Nephron (organoid): ENCODE measurements around the gene TMEM243.
"Not testable (repeated sequence)": the region's sequence is repeated elsewhere in the genome, so short reads cannot be mapped to it uniquely, and the experiment has no call there.

ENCODE experiments used
- H3K27ac Mint-ChIP-seq, 3 experiments: 2 replicates each; pipeline ENCODE4 v1.8.0; 2020; ENCODE audit warnings: mixed read lengths in 3 of 3, mild to moderate bottlenecking in 2 of 3, moderate library complexity in 1 of 3
- H3K27me3 Mint-ChIP-seq: 2 replicates; pipeline ENCODE4 v1.8.0; 2021; ENCODE audit warnings: low read depth, mild to moderate bottlenecking, moderate library complexity, mixed read lengths
- H3K36me3 Mint-ChIP-seq: 2 replicates; pipeline ENCODE4 v1.8.0; 2020; ENCODE audit warnings: low read depth, mixed read lengths
- H3K4me1 Mint-ChIP-seq: 2 replicates; pipeline ENCODE4 v1.8.0; 2020; ENCODE audit warnings: mixed read lengths
- H3K4me3 Mint-ChIP-seq, 3 experiments: 2 replicates each; pipeline ENCODE4 v1.8.0; 2020; ENCODE audit warnings: mild to moderate bottlenecking in 3 of 3, mixed read lengths in 3 of 3, moderate library complexity in 2 of 3
- H3K9me3 Mint-ChIP-seq: 2 replicates; pipeline ENCODE4 v1.8.0; 2020; ENCODE audit warnings: mixed read lengths
- TF ChIP-seq, protein P1 (sequence below), 3 experiments: fragments of 200-600 bp; sonication (generic); IDR thresholded peaks; one replicate each; pipeline ENCODE4 v1.5.0; 2021; ENCODE audit warnings: antibody characterized with exemption in 3 of 3; ENCODE audit not compliant: unreplicated experiment in 3 of 3

The TMEM243 gene, protein sequence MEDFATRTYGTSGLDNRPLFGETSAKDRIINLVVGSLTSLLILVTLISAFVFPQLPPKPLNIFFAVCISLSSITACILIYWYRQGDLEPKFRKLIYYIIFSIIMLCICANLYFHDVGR

DNA sequence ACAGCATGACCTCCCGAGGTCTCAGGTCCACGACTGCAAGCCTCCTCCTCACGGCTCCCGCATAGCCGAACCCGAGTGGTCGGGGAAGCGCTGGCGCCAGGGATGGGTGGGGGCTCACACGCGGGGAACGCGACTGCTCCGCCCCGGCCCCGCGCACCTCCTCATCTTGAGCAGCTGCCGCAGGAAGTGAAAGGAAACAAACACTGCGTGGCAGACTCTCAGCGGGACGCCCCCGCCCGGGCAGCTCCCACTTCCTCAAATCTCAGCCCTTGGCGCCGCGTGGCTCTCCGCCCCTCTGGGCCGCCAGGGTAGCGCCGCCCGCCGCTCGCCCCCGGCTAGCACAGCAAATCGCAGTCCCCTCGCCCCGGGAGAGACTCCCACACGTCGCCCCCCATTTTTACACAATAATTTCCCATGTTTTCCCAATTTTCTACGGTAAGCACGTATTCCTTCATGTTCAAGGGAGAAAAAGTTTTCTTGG lies at the start of gene TMEM243:
TMEM243 (minus strand) TSS at position 188 of the 481 bp plus-strand sequence. CDS start 229 bp downstream, outside the sequence.
- TF ChIP-seq, protein P1, sequence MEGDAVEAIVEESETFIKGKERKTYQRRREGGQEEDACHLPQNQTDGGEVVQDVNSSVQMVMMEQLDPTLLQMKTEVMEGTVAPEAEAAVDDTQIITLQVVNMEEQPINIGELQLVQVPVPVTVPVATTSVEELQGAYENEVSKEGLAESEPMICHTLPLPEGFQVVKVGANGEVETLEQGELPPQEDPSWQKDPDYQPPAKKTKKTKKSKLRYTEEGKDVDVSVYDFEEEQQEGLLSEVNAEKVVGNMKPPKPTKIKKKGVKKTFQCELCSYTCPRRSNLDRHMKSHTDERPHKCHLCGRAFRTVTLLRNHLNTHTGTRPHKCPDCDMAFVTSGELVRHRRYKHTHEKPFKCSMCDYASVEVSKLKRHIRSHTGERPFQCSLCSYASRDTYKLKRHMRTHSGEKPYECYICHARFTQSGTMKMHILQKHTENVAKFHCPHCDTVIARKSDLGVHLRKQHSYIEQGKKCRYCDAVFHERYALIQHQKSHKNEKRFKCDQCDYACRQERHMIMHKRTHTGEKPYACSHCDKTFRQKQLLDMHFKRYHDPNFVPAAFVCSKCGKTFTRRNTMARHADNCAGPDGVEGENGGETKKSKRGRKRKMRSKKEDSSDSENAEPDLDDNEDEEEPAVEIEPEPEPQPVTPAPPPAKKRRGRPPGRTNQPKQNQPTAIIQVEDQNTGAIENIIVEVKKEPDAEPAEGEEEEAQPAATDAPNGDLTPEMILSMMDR (IDR thresholded peaks at IDR 0.05; ENCODE audit: unreplicated experiment in 3 of 3), result no peak
- H3K27ac Mint-ChIP-seq, result peak within 1 kb of the TSS; percentile 63 to 87 (median 84)
- no peaks in the 10 kb centered on the region for H3K9me3 Mint-ChIP-seq
- peaks cover 3% of the 10 kb centered on the region for H3K27me3 Mint-ChIP-seq
- H3K4me3 Mint-ChIP-seq, result peak within 1 kb of the TSS; percentile 97 to 98 (median 98)
- peaks cover 1% of the 10 kb centered on the region for H3K36me3 Mint-ChIP-seq
- peaks cover 28% of the 10 kb centered on the region for H3K4me1 Mint-ChIP-seq

DNA sequence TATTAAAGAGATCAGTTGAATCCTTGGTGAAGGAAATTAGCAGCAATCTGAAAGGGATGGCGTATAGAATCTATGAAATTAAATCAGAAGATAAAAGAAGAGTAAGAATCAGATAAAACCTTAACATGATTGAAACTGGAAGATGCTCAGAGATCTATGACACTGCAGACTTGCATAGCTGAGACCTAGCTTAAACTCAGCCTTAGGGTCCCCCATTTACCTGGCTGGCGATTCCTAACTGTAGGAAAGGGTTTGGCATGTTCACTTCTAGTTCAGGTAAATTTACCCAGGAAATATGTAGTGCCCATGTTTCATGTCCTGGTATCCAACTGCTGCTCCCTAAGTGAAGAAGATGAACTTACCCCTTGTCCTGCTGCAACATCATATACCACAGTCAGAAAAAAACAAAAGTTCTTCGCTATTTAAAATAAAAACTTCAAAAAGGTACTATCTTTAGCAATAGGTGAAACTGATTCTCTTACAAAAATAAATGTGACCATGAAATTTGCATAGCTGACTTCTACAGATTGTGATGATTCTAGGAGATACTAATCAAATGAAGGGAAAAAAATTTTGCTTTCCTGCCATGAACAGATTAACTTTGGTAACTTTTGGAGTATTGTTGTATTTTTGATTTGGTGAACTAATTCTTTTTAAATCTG lies 47.8 kb upstream of the TMEM243 start:
- no peak overlapping the region for H3K4me3 Mint-ChIP-seq
- no peaks in the 10 kb centered on the region for H3K9me3 Mint-ChIP-seq
- no peaks in the 10 kb centered on the region for H3K36me3 Mint-ChIP-seq
- TF ChIP-seq, protein P1 (IDR thresholded peaks at IDR 0.05; ENCODE audit: unreplicated experiment in 3 of 3), result no peak
- no peaks in the 10 kb centered on the region for H3K4me1 Mint-ChIP-seq
- H3K27ac Mint-ChIP-seq, result no peak overlapping the region
- no peaks in the 10 kb centered on the region for H3K27me3 Mint-ChIP-seq

DNA sequence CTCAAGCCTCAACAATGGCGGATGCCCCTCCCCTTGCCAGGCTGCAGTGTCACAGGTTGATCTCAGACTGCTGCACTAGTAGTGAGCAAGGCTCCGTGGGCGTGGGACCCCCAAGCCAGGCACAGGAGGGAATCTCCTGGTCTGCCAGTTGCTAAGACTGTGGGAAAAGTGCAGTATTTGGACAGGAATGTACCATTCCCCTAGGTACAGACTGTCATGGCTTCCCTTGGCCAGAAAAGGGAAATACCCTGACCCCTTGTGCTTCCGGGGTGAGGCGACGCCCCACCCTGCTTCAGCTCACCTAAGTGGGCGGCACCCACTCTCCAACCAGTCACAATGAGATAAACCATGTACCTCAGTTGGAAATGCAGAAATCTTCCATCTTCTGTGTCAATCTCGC lies 44.0 kb upstream of the TMEM243 start:
- TF ChIP-seq, protein P1 (IDR thresholded peaks at IDR 0.05; ENCODE audit: unreplicated experiment in 3 of 3), result no peak
- no peaks in the 10 kb centered on the region for H3K27me3 Mint-ChIP-seq
- peaks cover 4% of the 10 kb centered on the region for H3K9me3 Mint-ChIP-seq

DNA sequence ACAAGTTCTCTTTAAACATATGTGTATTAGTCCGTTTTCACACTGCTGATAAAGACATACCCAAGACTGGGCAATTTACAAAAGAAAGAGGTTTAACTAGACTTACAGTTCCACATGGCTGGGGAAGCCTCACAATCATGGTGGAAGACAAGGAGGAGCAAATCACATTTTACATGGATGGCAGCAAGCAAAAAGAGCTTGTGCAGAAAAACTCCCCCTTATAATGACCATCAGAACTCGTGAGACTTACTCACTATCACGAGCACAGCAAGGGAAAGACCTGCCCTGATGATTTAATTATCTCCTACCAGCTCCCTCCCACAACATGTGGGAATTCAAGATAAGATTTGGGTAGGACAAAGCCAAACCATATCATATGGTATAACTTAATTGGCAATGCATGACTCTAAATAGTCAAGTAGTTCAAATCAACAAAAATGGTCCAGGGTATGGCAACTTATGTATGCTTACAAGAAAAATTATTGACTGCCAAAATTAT lies 34.1 kb upstream of the TMEM243 start:
- Mint-ChIP-seq H3K4me3 (no peak overlapping the region), H3K27ac (no peak overlapping the region), H3K36me3 (no peaks in the 10 kb centered on the region), H3K4me1 (no peaks in the 10 kb centered on the region), H3K9me3 (no peaks in the 10 kb centered on the region), H3K27me3 (peaks cover under 1% of the 10 kb centered on the region)
- TF ChIP-seq, protein P1 (IDR thresholded peaks at IDR 0.05; ENCODE audit: unreplicated experiment in 3 of 3), result no peak

More for the DNA sequence above, 44.0 kb upstream of the TMEM243 start:
- Mint-ChIP-seq H3K4me1 (no peaks in the 10 kb centered on the region), H3K36me3 (no peaks in the 10 kb centered on the region), H3K4me3 (no peak overlapping the region), H3K27ac (no peak overlapping the region)

DNA sequence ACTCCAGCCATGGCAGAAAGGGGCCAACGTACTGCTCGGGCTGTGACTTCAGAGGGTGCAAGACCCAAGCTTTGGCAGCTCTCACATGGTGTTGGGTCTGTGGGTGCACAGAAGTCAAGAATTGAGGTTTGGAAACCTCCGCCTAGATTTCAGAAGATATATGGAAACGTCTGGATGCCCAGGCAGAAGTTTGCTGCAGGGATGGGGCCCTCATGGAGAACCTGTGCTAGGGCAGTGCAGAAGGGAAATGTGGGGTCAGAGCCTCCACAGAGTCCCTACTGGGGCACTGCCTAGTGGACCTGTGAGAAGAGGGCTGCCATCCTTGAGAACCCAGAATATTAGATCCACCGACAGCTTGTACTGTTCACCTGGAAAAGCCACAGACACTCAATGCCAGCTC lies 26.1 kb upstream of the TMEM243 start:
- not testable (repeated sequence) for H3K4me1 Mint-ChIP-seq, H3K36me3 Mint-ChIP-seq, H3K27ac Mint-ChIP-seq, H3K4me3 Mint-ChIP-seq
- Mint-ChIP-seq H3K9me3 (peaks cover 22% of the 10 kb centered on the region), H3K27me3 (peaks cover 12% of the 10 kb centered on the region)

DNA sequence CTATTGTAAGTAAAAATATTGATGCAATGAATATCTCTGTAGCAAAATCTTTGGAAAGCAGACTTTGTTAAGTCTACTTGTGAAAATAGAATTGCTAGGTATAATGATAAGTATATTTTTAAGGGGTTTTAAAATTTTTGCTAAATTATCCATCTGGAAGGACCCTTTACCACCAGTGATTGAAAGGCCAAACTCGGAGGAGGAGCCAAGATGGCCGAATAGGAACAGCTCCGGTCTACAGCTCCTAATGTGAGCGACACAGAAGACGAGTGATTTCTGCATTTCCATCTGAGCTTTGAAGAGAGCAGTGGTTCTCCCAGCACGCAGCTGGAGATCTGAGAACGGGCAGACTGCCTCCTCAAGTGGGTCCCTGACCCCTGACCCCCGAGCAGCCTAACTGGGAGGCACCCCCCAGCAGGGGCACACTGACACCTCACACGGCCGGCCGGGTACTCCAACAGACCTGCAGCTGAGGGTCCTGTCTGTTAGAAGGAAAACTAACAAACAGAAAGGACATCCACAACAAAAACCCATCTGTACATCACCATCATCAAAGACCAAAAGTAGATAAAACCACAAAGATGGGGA lies 19.0 kb upstream of the TMEM243 start:
- not testable (repeated sequence) for H3K9me3 Mint-ChIP-seq, H3K36me3 Mint-ChIP-seq, H3K27ac Mint-ChIP-seq, H3K4me1 Mint-ChIP-seq, H3K27me3 Mint-ChIP-seq, H3K4me3 Mint-ChIP-seq
